ENCODE measurements around the gene LHPP. TPM values are rescaled to one million over a fixed set of nuclear protein-coding genes. Genes with fewer than 3 reads are reported as not detected.

LHPP gene
- total and polyA plus RNA-seq, 10 of the 15 experiments (the other 5 are each of a cell fraction or from before 2014, with no cell fraction given), result 0.79 to 9.8 (median 6.7) TPM

DNA sequence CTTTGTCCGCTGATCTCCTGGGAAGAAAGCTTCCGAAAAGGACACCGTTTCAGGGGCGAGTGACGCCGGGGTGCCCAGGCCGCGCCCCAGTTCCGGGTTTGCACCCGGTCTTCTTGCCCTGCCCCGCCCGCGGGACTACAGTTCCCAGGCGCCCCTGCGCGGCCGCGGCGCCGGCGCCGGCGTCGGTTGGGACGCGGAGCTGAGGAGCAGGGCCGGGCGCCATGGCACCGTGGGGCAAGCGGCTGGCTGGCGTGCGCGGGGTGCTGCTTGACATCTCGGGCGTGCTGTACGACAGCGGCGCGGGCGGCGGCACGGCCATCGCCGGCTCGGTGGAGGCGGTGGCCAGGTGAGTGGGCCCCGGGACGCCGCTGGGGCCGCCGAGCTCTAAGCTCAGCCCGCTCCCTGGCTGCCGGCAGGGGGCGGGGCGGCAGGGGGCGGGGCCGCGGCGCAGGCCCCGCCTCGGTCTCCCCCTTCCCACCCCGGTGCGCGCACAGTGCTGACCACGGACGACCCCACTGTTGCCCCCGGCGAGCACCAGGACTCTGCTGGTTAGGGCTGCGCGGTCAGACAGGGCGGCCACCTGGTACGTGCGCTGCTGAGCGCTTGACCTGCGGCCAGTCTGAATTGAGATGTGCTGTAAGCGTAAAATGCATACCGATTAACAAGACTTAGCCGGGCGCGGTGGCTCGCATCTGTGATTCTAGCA lies at the start of gene LHPP (continued):
- TF ChIP-seq ZNF24 (IDR thresholded peaks at IDR 0.05) (peak; percentile 62; the same call in 1 of the 2 replicates), SPI1 (IDR thresholded peaks at IDR 0.05; ENCODE audit: borderline replicate concordance, insufficient read depth, low read depth, low read length) (no peak), MTA3 (IDR thresholded peaks at IDR 0.05; ENCODE audit: borderline replicate concordance, low read length) (no peak), RB1 (IDR thresholded peaks at IDR 0.05; ENCODE audit: borderline replicate concordance) (peak; percentile 56; the same call in 1 of the 2 replicates), EED (IDR thresholded peaks at IDR 0.05; ENCODE audit: low read depth) (no peak), STAT3 (IDR thresholded peaks at IDR 0.05; ENCODE audit: low read depth, low read length) (no peak), ZSCAN29 (IDR thresholded peaks at IDR 0.05) (0 out of 2 replicates have a peak, but pooled peaks have one; percentile 39), MXI1 (IDR thresholded peaks at IDR 0.05; ENCODE audit: low read depth, low read length) (peak; percentile 56; the same call in 1 of the 2 replicates), TBL1XR1 (IDR thresholded peaks at IDR 0.05; ENCODE audit: low read depth, low read length) (no peak), SREBF1 (IDR thresholded peaks at IDR 0.05; ENCODE audit: low read length) (peak; percentile 48), SIN3A (IDR thresholded peaks at IDR 0.05; ENCODE audit: low read depth, low read length) (0 out of 2 replicates have a peak, but pooled peaks have one; percentile 68), YBX1 (IDR thresholded peaks at IDR 0.05) (no peak)
- TF ChIP-seq, protein P1, sequence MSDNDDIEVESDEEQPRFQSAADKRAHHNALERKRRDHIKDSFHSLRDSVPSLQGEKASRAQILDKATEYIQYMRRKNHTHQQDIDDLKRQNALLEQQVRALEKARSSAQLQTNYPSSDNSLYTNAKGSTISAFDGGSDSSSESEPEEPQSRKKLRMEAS (IDR thresholded peaks at IDR 0.05; ENCODE audit: low read depth, low read length), result peak; percentile 53; the same call in 1 of the 2 replicates
- TF ChIP-seq, protein P2, sequence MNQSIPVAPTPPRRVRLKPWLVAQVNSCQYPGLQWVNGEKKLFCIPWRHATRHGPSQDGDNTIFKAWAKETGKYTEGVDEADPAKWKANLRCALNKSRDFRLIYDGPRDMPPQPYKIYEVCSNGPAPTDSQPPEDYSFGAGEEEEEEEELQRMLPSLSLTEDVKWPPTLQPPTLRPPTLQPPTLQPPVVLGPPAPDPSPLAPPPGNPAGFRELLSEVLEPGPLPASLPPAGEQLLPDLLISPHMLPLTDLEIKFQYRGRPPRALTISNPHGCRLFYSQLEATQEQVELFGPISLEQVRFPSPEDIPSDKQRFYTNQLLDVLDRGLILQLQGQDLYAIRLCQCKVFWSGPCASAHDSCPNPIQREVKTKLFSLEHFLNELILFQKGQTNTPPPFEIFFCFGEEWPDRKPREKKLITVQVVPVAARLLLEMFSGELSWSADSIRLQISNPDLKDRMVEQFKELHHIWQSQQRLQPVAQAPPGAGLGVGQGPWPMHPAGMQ (IDR thresholded peaks at IDR 0.05; ENCODE audit: borderline replicate concordance), result no peak
- TF ChIP-seq, protein P3, sequence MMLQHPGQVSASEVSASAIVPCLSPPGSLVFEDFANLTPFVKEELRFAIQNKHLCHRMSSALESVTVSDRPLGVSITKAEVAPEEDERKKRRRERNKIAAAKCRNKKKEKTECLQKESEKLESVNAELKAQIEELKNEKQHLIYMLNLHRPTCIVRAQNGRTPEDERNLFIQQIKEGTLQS (IDR thresholded peaks at IDR 0.05; ENCODE audit: borderline replicate concordance, extremely low read depth, low read depth, low read length), result no peak
